Cardiac muscle cell (in vitro differentiated cells and primary cell): ENCODE data around the gene GRAMD2A. TPM values are rescaled to one million over a fixed set of nuclear protein-coding genes. Genes with fewer than 3 reads are reported as not detected.
"Not testable (repeated sequence)": the region's sequence is repeated elsewhere in the genome, so short reads cannot be mapped to it uniquely, and the experiment has no call there.

ENCODE experiments used
- DNase-seq, 2 donors: peaks; one replicate each; pipeline versions ENCODE4 v3.0.0 to v3.0.0-alpha.2; 2010 to 2017; ENCODE audit warnings: low read depth in 1 of 2, low spot score in 1 of 2
- H3K27ac ChIP-seq: fragments of 200-600 bp; sonication (generic); 2 replicates; pipeline ENCODE4 v1.5.1; 2016
- H3K27me3 ChIP-seq: fragments of 200-600 bp; sonication (generic); 2 replicates; pipeline ENCODE4 v1.6.0; 2016; ENCODE audit warnings: control low read depth
- H3K36me3 ChIP-seq: fragments of 200-600 bp; sonication (generic); 2 replicates; pipeline ENCODE4 v1.5.1; 2016; ENCODE audit warnings: control low read depth
- H3K4me1 ChIP-seq: fragments of 200-600 bp; sonication (generic); 2 replicates; pipeline ENCODE4 v1.8.1; 2017; ENCODE audit warnings: low read depth, mild to moderate bottlenecking, mixed run types
- H3K4me3 ChIP-seq: fragments of 200-600 bp; sonication (generic); 2 replicates; pipeline ENCODE4 v1.5.1; 2016; ENCODE audit warnings: mild to moderate bottlenecking
- H3K9me3 ChIP-seq: fragments of 200-600 bp; sonication (generic); 2 replicates; pipeline ENCODE4 v1.5.1; 2017; ENCODE audit warnings: low read depth, mild to moderate bottlenecking, control low read depth
- CTCF ChIP-seq: IDR thresholded peaks from 2 replicates; pipeline ENCODE4 v1.5.1; 2012; ENCODE audit warnings: low read depth, mild to moderate bottlenecking, low read length
- polyA plus RNA-seq: library from polyadenylated mRNA; unstranded; fragments of >200 nt; fragmentation: Nextera tagmentation; extraction: Ambion mirVana; gene quantifications from 2 replicates; pipeline ENCODE4 v1.2.1, GENCODE V29; 2016
- total RNA-seq: library from RNA; depleted of rRNA; stranded (reverse); fragments of >200 nt; gene quantifications from 2 replicates; pipeline ENCODE4 v1.2.3, GENCODE V29; 2016

The GRAMD2A gene
- total and polyA plus RNA-seq, 2 experiments from 2014 or later, result 0.24 TPM; not detected in 1

- no peak for TF ChIP-seq CTCF
Observed at GRCh38 chr15:72173401-72173800, 24.2 kb downstream of the GRAMD2A start.

GRCh38 chr15:72172796-72173195 is 24.8 kb downstream of the GRAMD2A start:
- Histone ChIP-seq H3K9me3 (no peaks in the 10 kb centered on the region), H3K4me1 (peaks cover 6% of the 10 kb centered on the region), H3K27ac (no peak overlapping the region), H3K4me3 (no peak overlapping the region), H3K36me3 (no peaks in the 10 kb centered on the region), H3K27me3 (no peaks in the 10 kb centered on the region)
- no peak for TF ChIP-seq CTCF
- DNase-seq, result no peak

More at GRCh38 chr15:72173401-72173800, 24.2 kb downstream of the GRAMD2A start:
- Histone ChIP-seq H3K36me3 (no peaks in the 10 kb centered on the region), H3K4me3 (no peak overlapping the region), H3K9me3 (no peaks in the 10 kb centered on the region), H3K4me1 (peaks cover 2% of the 10 kb centered on the region), H3K27me3 (no peaks in the 10 kb centered on the region), H3K27ac (no peak overlapping the region)
- DNase-seq, result no peak

- not testable (repeated sequence) for H3K4me3 ChIP-seq, H3K27ac ChIP-seq, H3K36me3 ChIP-seq, H3K4me1 ChIP-seq, H3K9me3 ChIP-seq, H3K27me3 ChIP-seq
- peak in 1 of 2 donors; percentile 14 for DNase-seq
Observed at GRCh38 chr15:72171978-72172377, 25.6 kb downstream of the GRAMD2A start.

GRCh38 chr15:72170691-72171090 is 26.9 kb downstream of the GRAMD2A start:
- Histone ChIP-seq H3K9me3 (no peaks in the 10 kb centered on the region), H3K4me1 (peaks cover 6% of the 10 kb centered on the region), H3K27ac (no peak overlapping the region), H3K4me3 (no peak overlapping the region), H3K27me3 (no peaks in the 10 kb centered on the region), H3K36me3 (no peaks in the 10 kb centered on the region)
- DNase-seq, result no peak
- no peak for TF ChIP-seq CTCF

GRCh38 chr15:72169921-72170611 is 27.5 kb downstream of the GRAMD2A start:
- Histone ChIP-seq H3K4me3 (no peak overlapping the region), H3K4me1 (peaks cover 6% of the 10 kb centered on the region), H3K9me3 (no peaks in the 10 kb centered on the region), H3K36me3 (no peaks in the 10 kb centered on the region), H3K27ac (no peak overlapping the region), H3K27me3 (no peaks in the 10 kb centered on the region)
- no peak for TF ChIP-seq CTCF
- DNase-seq, result no peak

- Histone ChIP-seq H3K4me3 (no peak overlapping the region), H3K4me1 (peaks cover 6% of the 10 kb centered on the region), H3K27me3 (no peaks in the 10 kb centered on the region), H3K9me3 (no peaks in the 10 kb centered on the region), H3K27ac (no peak overlapping the region), H3K36me3 (no peaks in the 10 kb centered on the region)
- no peak for DNase-seq
- no peak for TF ChIP-seq CTCF
Observed at GRCh38 chr15:72169236-72169920, 28.2 kb downstream of the GRAMD2A start.
